RWPE2 (cell line): ENCODE data around the gene PYGB.

Experiments used
- ATAC-seq: fragments of 200-7000 bp; cut with Tn5 transposase; 3 replicates; pipeline ENCODE4 v1.9.1; 2021; ENCODE audit warnings: low read depth
- DNase-seq: peaks from one replicate; pipeline ENCODE4 v3.0.0-alpha.2; 2020; ENCODE audit warnings: low spot score
- H3K27ac ChIP-seq: fragments of 450-650 bp; 2 replicates; pipeline ENCODE4 v1.5.1; 2017; ENCODE audit warnings: mild to moderate bottlenecking; ENCODE audit not compliant: poor library complexity, severe bottlenecking
- H3K27me3 ChIP-seq: fragments of 250-450 bp; sonication (Bioruptor Pico); 2 replicates; pipeline ENCODE4 v1.5.1; 2021; ENCODE audit warnings: mild to moderate bottlenecking, moderate library complexity; ENCODE audit not compliant: insufficient read depth, poor library complexity, severe bottlenecking
- H3K36me3 ChIP-seq: fragments of 250-450 bp; sonication (Bioruptor Pico); 2 replicates; pipeline ENCODE4 v1.5.1; 2020; ENCODE audit warnings: low read depth, mild to moderate bottlenecking, moderate library complexity
- H3K4me1 ChIP-seq: fragments of 250-450 bp; sonication (Bioruptor Pico); 2 replicates; pipeline ENCODE4 v1.5.1; 2021; ENCODE audit warnings: mild to moderate bottlenecking, moderate library complexity; ENCODE audit not compliant: insufficient read depth, poor library complexity, severe bottlenecking
- H3K4me3 ChIP-seq: fragments of 250-450 bp; sonication (Bioruptor Pico); 2 replicates; pipeline ENCODE4 v1.5.1; 2021; ENCODE audit warnings: mild to moderate bottlenecking, moderate library complexity; ENCODE audit not compliant: severe bottlenecking
- H3K9me3 ChIP-seq: fragments of 250-450 bp; sonication (Bioruptor Pico); 2 replicates; pipeline ENCODE4 v1.5.1; 2021; ENCODE audit warnings: mild to moderate bottlenecking, moderate library complexity; ENCODE audit not compliant: severe bottlenecking
- TF ChIP-seq, protein P1 (sequence below): fragments of 450-650 bp; IDR thresholded peaks from one replicate; pipeline ENCODE4 v1.5.1; 2017; ENCODE audit warnings: mild to moderate bottlenecking, moderate library complexity; ENCODE audit not compliant: poor library complexity, severe bottlenecking

Gene PYGB

DNA sequence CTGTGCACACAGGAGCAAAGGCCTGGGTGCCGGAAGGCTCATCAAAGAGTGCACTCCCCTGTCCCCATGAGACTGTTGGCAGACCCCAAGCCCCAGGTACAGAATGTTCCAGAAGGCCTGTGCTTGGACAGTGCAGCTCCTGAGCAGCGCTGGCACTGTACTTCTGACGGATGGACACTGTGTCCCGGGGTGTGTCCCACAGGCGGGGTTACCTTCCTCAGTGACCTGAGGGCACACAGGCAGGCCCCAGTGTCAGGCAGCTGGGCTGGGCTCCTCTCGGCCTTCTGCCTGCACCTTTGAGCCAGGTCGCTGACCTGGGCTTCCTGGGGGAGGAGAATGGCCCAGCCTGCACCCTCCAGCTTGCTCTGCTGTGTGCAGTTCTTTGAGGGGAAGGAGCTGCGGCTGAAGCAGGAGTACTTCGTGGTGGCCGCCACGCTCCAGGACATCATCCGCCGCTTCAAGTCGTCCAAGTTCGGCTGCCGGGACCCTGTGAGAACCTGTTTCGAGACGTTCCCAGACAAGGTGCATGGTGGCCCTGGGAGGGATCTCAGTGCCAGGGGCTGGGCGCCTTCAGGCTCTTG lies 30.1 kb downstream of the PYGB start:
- TF ChIP-seq, protein P1, sequence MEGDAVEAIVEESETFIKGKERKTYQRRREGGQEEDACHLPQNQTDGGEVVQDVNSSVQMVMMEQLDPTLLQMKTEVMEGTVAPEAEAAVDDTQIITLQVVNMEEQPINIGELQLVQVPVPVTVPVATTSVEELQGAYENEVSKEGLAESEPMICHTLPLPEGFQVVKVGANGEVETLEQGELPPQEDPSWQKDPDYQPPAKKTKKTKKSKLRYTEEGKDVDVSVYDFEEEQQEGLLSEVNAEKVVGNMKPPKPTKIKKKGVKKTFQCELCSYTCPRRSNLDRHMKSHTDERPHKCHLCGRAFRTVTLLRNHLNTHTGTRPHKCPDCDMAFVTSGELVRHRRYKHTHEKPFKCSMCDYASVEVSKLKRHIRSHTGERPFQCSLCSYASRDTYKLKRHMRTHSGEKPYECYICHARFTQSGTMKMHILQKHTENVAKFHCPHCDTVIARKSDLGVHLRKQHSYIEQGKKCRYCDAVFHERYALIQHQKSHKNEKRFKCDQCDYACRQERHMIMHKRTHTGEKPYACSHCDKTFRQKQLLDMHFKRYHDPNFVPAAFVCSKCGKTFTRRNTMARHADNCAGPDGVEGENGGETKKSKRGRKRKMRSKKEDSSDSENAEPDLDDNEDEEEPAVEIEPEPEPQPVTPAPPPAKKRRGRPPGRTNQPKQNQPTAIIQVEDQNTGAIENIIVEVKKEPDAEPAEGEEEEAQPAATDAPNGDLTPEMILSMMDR, result no peak
- H3K27me3 ChIP-seq, result no peaks in the 10 kb centered on the region
- H3K4me1 ChIP-seq, result no peaks in the 10 kb centered on the region
- peak; percentile 61 for DNase-seq
- H3K27ac ChIP-seq, result no peak overlapping the region
- no peak overlapping the region for H3K4me3 ChIP-seq
- peaks cover 82% of the 10 kb centered on the region for H3K36me3 ChIP-seq
- H3K9me3 ChIP-seq, result no peaks in the 10 kb centered on the region
- no peak for ATAC-seq

GRCh38 chr20:25278636-25279361 lies 30.9 kb downstream of the PYGB start:
- ATAC-seq, result no peak
- Histone ChIP-seq H3K36me3 (peaks cover 82% of the 10 kb centered on the region), H3K9me3 (no peaks in the 10 kb centered on the region)

GRCh38 chr20:25279403-25279802 lies 31.5 kb downstream of the PYGB start:
- TF ChIP-seq, protein P1, result no peak
- ATAC-seq, result no peak
- peaks cover 82% of the 10 kb centered on the region for H3K36me3 ChIP-seq

More at GRCh38 chr20:25278636-25279361, 30.9 kb downstream of the PYGB start:
- no peak overlapping the region for H3K4me3 ChIP-seq
- no peaks in the 10 kb centered on the region for H3K27me3 ChIP-seq
- no peak overlapping the region for H3K27ac ChIP-seq
- peak; percentile 42 for DNase-seq
- H3K4me1 ChIP-seq, result no peaks in the 10 kb centered on the region
- TF ChIP-seq, protein P1, result no peak

DNA sequence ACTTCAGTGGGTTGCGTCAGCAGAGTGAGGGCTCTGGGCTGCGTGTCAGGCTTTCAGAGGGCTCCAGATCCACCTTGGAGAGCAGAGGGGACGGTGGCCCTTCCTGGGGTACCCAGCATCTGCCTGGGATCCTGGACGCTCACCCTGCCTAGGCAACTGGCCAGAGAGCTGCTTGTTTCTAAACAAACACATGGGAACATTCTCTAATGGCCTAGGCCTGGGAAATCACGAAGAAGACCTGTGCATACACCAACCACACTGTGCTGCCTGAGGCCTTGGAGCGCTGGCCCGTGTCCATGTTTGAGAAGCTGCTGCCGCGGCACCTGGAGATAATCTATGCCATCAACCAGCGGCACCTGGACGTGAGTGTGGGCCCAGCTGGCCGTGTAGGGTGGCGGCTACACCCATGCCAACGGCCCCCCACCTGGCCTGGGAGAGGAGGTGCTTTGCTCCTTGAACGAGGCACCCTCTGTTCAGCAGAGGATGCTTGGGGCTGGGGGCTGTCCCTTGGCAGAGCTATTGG lies 32.2 kb downstream of the PYGB start:
- TF ChIP-seq, protein P1, result no peak
- no peak overlapping the region for H3K4me3 ChIP-seq
- no peak overlapping the region for H3K27ac ChIP-seq
- ATAC-seq, result no peak
- no peaks in the 10 kb centered on the region for H3K27me3 ChIP-seq
- H3K4me1 ChIP-seq, result no peaks in the 10 kb centered on the region
- peaks cover 82% of the 10 kb centered on the region for H3K36me3 ChIP-seq
- no peaks in the 10 kb centered on the region for H3K9me3 ChIP-seq
- peak; percentile 49 for DNase-seq

More at GRCh38 chr20:25279403-25279802, 31.5 kb downstream of the PYGB start:
- H3K9me3 ChIP-seq, result no peaks in the 10 kb centered on the region
- H3K27ac ChIP-seq, result no peak overlapping the region
- no peak for DNase-seq
- no peaks in the 10 kb centered on the region for H3K27me3 ChIP-seq
- no peaks in the 10 kb centered on the region for H3K4me1 ChIP-seq
- H3K4me3 ChIP-seq, result no peak overlapping the region
